H9 (cell line): ENCODE data around the gene TMEM121. TPM values are rescaled to one million over a fixed set of nuclear protein-coding genes. Genes with fewer than 3 reads are reported as not detected.

ENCODE experiments used
- DNase-seq: peaks from one replicate; pipeline ENCODE4 v3.0.0-alpha.2; 2017
- H2AFZ ChIP-seq: one replicate; pipeline ENCODE4 v1.6.1; 2013; ENCODE audit warnings: mild to moderate bottlenecking, low read length, control low read depth, moderate library complexity
- H2AK5ac ChIP-seq: 2 replicates; pipeline ENCODE4 v1.6.1; 2013; ENCODE audit warnings: low read length, control low read depth, mixed read lengths; ENCODE audit not compliant: insufficient read length
- H2BK120ac ChIP-seq: one replicate; pipeline ENCODE4 v1.6.1; 2013; ENCODE audit warnings: low read depth, mild to moderate bottlenecking, low read length, control low read depth, inconsistent platforms; ENCODE audit not compliant: poor library complexity, severe bottlenecking
- H2BK12ac ChIP-seq: 2 replicates; pipeline ENCODE4 v1.6.1; 2013; ENCODE audit warnings: low read length, control low read depth, mixed read lengths, low read depth; ENCODE audit not compliant: insufficient read length
- H2BK15ac ChIP-seq: 2 replicates; pipeline ENCODE4 v1.6.1; 2013; ENCODE audit warnings: low read depth, low read length, control low read depth
- H2BK20ac ChIP-seq: one replicate; pipeline ENCODE4 v1.6.1; 2013; ENCODE audit warnings: low read depth, mild to moderate bottlenecking, low read length, control low read depth, inconsistent platforms; ENCODE audit not compliant: poor library complexity, severe bottlenecking
- H2BK5ac ChIP-seq: 2 replicates; pipeline ENCODE4 v1.6.1; 2013; ENCODE audit warnings: low read length, control low read depth, mixed read lengths; ENCODE audit not compliant: insufficient read length
- H3K14ac ChIP-seq: 2 replicates; pipeline ENCODE4 v1.6.1; 2013; ENCODE audit warnings: low read length, control low read depth; ENCODE audit not compliant: insufficient read depth
- H3K18ac ChIP-seq: 2 replicates; pipeline ENCODE4 v1.6.1; 2013; ENCODE audit warnings: low read depth, mild to moderate bottlenecking, mixed read lengths, low read length, control low read depth; ENCODE audit not compliant: insufficient read length
- H3K23ac ChIP-seq: 2 replicates; pipeline ENCODE4 v1.6.1; 2013; ENCODE audit warnings: low read length, control low read depth, mixed read lengths, low read depth; ENCODE audit not compliant: insufficient read length
- H3K23me2 ChIP-seq: 2 replicates; pipeline ENCODE4 v1.6.1; 2013; ENCODE audit warnings: low read depth, mild to moderate bottlenecking, mixed read lengths, low read length, control low read depth; ENCODE audit not compliant: insufficient read length, poor library complexity, severe bottlenecking
- H3K27ac ChIP-seq: 2 replicates; pipeline ENCODE4 v1.5.1; 2013; ENCODE audit warnings: low read length, control low read depth, mixed read lengths, low read depth; ENCODE audit not compliant: insufficient read length
- H3K27me3 ChIP-seq: 2 replicates; pipeline ENCODE4 v1.6.1; 2013; ENCODE audit warnings: low read length, control low read depth, inconsistent platforms; ENCODE audit not compliant: insufficient read depth
- H3K4ac ChIP-seq: 2 replicates; pipeline ENCODE4 v1.6.1; 2013; ENCODE audit warnings: low read depth, mild to moderate bottlenecking, control low read depth, inconsistent platforms, low read length, moderate library complexity
- H3K4me1 ChIP-seq: 2 replicates; pipeline ENCODE4 v1.6.1; 2013; ENCODE audit warnings: low read length, control low read depth, inconsistent platforms; ENCODE audit not compliant: insufficient read depth
- H3K4me2 ChIP-seq: 2 replicates; pipeline ENCODE4 v1.6.1; 2013; ENCODE audit warnings: low read length, control low read depth, mixed read lengths; ENCODE audit not compliant: insufficient read length, insufficient read depth
- H3K56ac ChIP-seq: 2 replicates; pipeline ENCODE4 v1.6.1; 2013; ENCODE audit warnings: low read depth, mild to moderate bottlenecking, mixed read lengths, low read length, control low read depth; ENCODE audit not compliant: insufficient read length
- H3K79me1 ChIP-seq: 2 replicates; pipeline ENCODE4 v1.6.1; 2013; ENCODE audit warnings: low read depth, mild to moderate bottlenecking, moderate library complexity, low read length, control low read depth, inconsistent platforms; ENCODE audit not compliant: insufficient read depth, poor library complexity, severe bottlenecking
- H3K79me2 ChIP-seq: 2 replicates; pipeline ENCODE4 v1.6.1; 2013; ENCODE audit warnings: low read length, control low read depth, inconsistent platforms; ENCODE audit not compliant: insufficient read depth
- H3K9ac ChIP-seq: 2 replicates; pipeline ENCODE4 v1.6.1; 2013; ENCODE audit warnings: low read length, control low read depth, mixed read lengths; ENCODE audit not compliant: insufficient read length; ENCODE audit errors: extremely low read depth
- H3K9me3 ChIP-seq: one replicate; pipeline ENCODE4 v1.6.1; 2013; ENCODE audit warnings: low read depth, low read length, inconsistent platforms; ENCODE audit not compliant: control insufficient read depth
- H3T11ph ChIP-seq: one replicate; pipeline ENCODE4 v1.6.1; 2013; ENCODE audit warnings: mild to moderate bottlenecking, low read length, control low read depth, inconsistent platforms
- H4K20me1 ChIP-seq: one replicate; pipeline ENCODE4 v1.6.1; 2013; ENCODE audit not compliant: control insufficient read depth, insufficient read length, insufficient read depth
- H4K5ac ChIP-seq: 2 replicates; pipeline ENCODE4 v1.6.1; 2013; ENCODE audit warnings: low read depth, mild to moderate bottlenecking, mixed read lengths, low read length, control low read depth; ENCODE audit not compliant: insufficient read length
- H4K8ac ChIP-seq: replicated peaks from 2 replicates; pipeline ENCODE4 v1.6.1; 2013; ENCODE audit warnings: low read length, control low read depth, mixed read lengths, low read depth; ENCODE audit not compliant: insufficient read length
- H4K91ac ChIP-seq: 2 replicates; pipeline ENCODE4 v1.6.1; 2013; ENCODE audit warnings: low read depth, mild to moderate bottlenecking, moderate library complexity, mixed read lengths, low read length, control low read depth; ENCODE audit not compliant: insufficient read length
- H3K27ac Mint-ChIP-seq, 3 experiments: 2 replicates in 2 of 3; 3 replicates in 1 of 3; pipeline ENCODE4 v1.8.0; 2020 to 2021; ENCODE audit warnings: mixed read lengths in 3 of 3, mild to moderate bottlenecking in 1 of 3, moderate library complexity in 1 of 3
- H3K27me3 Mint-ChIP-seq: 2 replicates; pipeline ENCODE4 v1.8.0; 2021; ENCODE audit warnings: low read depth, mild to moderate bottlenecking, moderate library complexity, mixed read lengths
- H3K36me3 Mint-ChIP-seq, 3 experiments: 2 replicates in 2 of 3; 3 replicates in 1 of 3; pipeline ENCODE4 v1.8.0; 2020 to 2021; ENCODE audit warnings: low read depth in 3 of 3, mixed read lengths in 3 of 3; ENCODE audit not compliant: insufficient read depth in 1 of 3
- H3K4me1 Mint-ChIP-seq, 2 experiments: 2 replicates each; pipeline ENCODE4 v1.8.0; 2020; ENCODE audit warnings: mixed read lengths in 2 of 2
- H3K4me3 Mint-ChIP-seq, 2 experiments: 2 replicates in 1 of 2; 3 replicates in 1 of 2; pipeline ENCODE4 v1.8.0; 2020 to 2021; ENCODE audit warnings: mild to moderate bottlenecking in 2 of 2, mixed read lengths in 2 of 2, moderate library complexity in 1 of 2
- H3K9me3 Mint-ChIP-seq, 2 experiments: 2 replicates in 1 of 2; 3 replicates in 1 of 2; pipeline ENCODE4 v1.8.0; 2020; ENCODE audit warnings: mild to moderate bottlenecking in 2 of 2, mixed read lengths in 2 of 2, moderate library complexity in 1 of 2
- CTCF ChIP-seq: fragments of 200-600 bp; sonication (generic); conservative IDR thresholded peaks from 3 replicates; pipeline ENCODE4 v1.8.0; 2021; ENCODE audit warnings: antibody characterized with exemption, mild to moderate bottlenecking
- WGBS: extraction: QIAGEN DNeasy Blood & Tissue Kit; methylation state at CpG from one replicate; pipeline ENCODE4 v1.1.7; 2013; ENCODE audit warnings: missing lambda C conversion rate, low lambda C conversion rate, mixed read lengths; ENCODE audit not compliant: insufficient read length; ENCODE audit errors: extremely low coverage; 5-methylcytosine and 5-hydroxymethylcytosine counted together
- total RNA-seq: library from RNA; stranded (reverse); gene quantifications from 2 replicates; pipeline ENCODE4 v1.2.1, GENCODE V29; 2021

TMEM121 gene
- total RNA-seq, 1 experiment from 2014 or later: 2.6 TPM

GRCh38 chr14:105533391-105533790, 7.0 kb downstream of the TMEM121 start:
- Mint-ChIP-seq H3K27ac (no peak overlapping the region), H3K9me3 (peaks cover 2 to 63% of the 10 kb centered on the region in 2 experiments; a peak in 4 of 5 replicates), H3K27me3 (peaks cover 30% of the 10 kb centered on the region), H3K36me3 (no peaks in the 10 kb centered on the region; a peak in 2 of 7 replicates), H3K4me1 (no peaks in the 10 kb centered on the region), H3K4me3 (no peak overlapping the region)
- Histone ChIP-seq H3K27me3 (peaks cover 2% of the 10 kb centered on the region; the same call in 1 of the 2 replicates), H4K91ac (no peak overlapping the region), H4K8ac (no peak overlapping the region), H2BK20ac (no peak overlapping the region), H2AK5ac (no peak overlapping the region), H2BK5ac (no peak overlapping the region), H3K4ac (no peak overlapping the region), H3K23ac (no peak overlapping the region), H3T11ph (no peak overlapping the region), H3K79me2 (no peaks in the 10 kb centered on the region), H3K23me2 (no peaks in the 10 kb centered on the region), H2AFZ (no peak overlapping the region), H2BK120ac (no peak overlapping the region), H3K14ac (no peak overlapping the region), H3K56ac (no peak overlapping the region), H2BK15ac (no peak overlapping the region), H3K9me3 (no peaks in the 10 kb centered on the region), H4K5ac (no peak overlapping the region), H3K79me1 (no peaks in the 10 kb centered on the region), H3K4me2 (no peak overlapping the region), H3K9ac (no peak overlapping the region), H3K27ac (no peak overlapping the region), H3K4me1 (no peaks in the 10 kb centered on the region), H2BK12ac (no peak overlapping the region), H4K20me1 (no peaks in the 10 kb centered on the region), H3K18ac (no peak overlapping the region)
- no peak for TF ChIP-seq CTCF
- no peak for DNase-seq
- WGBS: no CpG with 5 or more reads among the region's 9 CpGs
